HG03135 (cell line): ENCODE results near the gene FRAT2.

Experiments used
- ATAC-seq: cut with Tn5 transposase; IDR thresholded peaks from one replicate; pipeline ENCODE4 v1.9.1; 2021; ENCODE audit warnings: mild to moderate bottlenecking, moderate library complexity; ENCODE audit not compliant: unreplicated experiment

Gene FRAT2

GRCh38 chr10:97327348-97328294 is 6.9 kb downstream of the FRAT2 start:
- ATAC-seq, result no peak

GRCh38 chr10:97325754-97326153 is 8.8 kb downstream of the FRAT2 start:
- no peak for ATAC-seq

GRCh38 chr10:97323501-97323900 is 11.0 kb downstream of the FRAT2 start:
- no peak for ATAC-seq

GRCh38 chr10:97321804-97322190 is 12.7 kb downstream of the FRAT2 start:
- no peak for ATAC-seq

GRCh38 chr10:97321032-97321803 is 13.3 kb downstream of the FRAT2 start:
- ATAC-seq, result no peak

- ATAC-seq, result no peak
These were observed 14.0 kb downstream of the FRAT2 start for GRCh38 chr10:97320480-97321031.

- peak; percentile 40 for ATAC-seq
These were observed 14.7 kb downstream of the FRAT2 start for GRCh38 chr10:97319671-97320479.

- ATAC-seq, result peak; percentile 78
These were observed 15.5 kb downstream of the FRAT2 start, which contains the start of gene FRAT1 for GRCh38 chr10:97318772-97319651. TSS of gene FRAT1 (plus strand) at chr10:97319271. CDS start at chr10:97319454, 183 bp downstream.

- ATAC-seq, result no peak
These were observed 19.9 kb downstream of the FRAT2 start for GRCh38 chr10:97314671-97315070.

GRCh38 chr10:97312897-97313296 is 21.6 kb downstream of the FRAT2 start:
- ATAC-seq, result no peak

- ATAC-seq, result no peak
These were observed 23.4 kb downstream of the FRAT2 start for GRCh38 chr10:97311111-97311626.

GRCh38 chr10:97307866-97308780 is 26.4 kb downstream of the FRAT2 start:
- no peak for ATAC-seq

GRCh38 chr10:97307441-97307840 is 27.1 kb downstream of the FRAT2 start:
- no peak for ATAC-seq

GRCh38 chr10:97302088-97302791 is 32.3 kb downstream of the FRAT2 start:
- ATAC-seq, result no peak

- ATAC-seq, result no peak
These were observed 33.5 kb downstream of the FRAT2 start for GRCh38 chr10:97300980-97301379.

- ATAC-seq, result no peak
These were observed 36.3 kb downstream of the FRAT2 start for GRCh38 chr10:97298223-97298571.

GRCh38 chr10:97297556-97298222 is 36.8 kb downstream of the FRAT2 start:
- ATAC-seq, result no peak
